Renal pelvis (tissue), 4 donors: Measurements from ENCODE around the gene CHN2. TPM values are rescaled to one million over a fixed set of nuclear protein-coding genes. Genes with fewer than 3 reads are reported as not detected.

Experiments used
- DNase-seq: peaks from one replicate; pipeline ENCODE4 v3.0.0-alpha.2; 2013
- polyA plus RNA-seq, 3 donors: library from polyadenylated mRNA; unstranded; fragments of 120-200 nt; gene quantifications; one replicate each; pipeline ENCODE4 v1.2.1, GENCODE V29; 2013; ENCODE audit not compliant: insufficient read length in 3 of 3

The CHN2 gene
- polyA plus RNA-seq, 3 donors: 14.7 to 17.7 (median 16.0) TPM

DNA sequence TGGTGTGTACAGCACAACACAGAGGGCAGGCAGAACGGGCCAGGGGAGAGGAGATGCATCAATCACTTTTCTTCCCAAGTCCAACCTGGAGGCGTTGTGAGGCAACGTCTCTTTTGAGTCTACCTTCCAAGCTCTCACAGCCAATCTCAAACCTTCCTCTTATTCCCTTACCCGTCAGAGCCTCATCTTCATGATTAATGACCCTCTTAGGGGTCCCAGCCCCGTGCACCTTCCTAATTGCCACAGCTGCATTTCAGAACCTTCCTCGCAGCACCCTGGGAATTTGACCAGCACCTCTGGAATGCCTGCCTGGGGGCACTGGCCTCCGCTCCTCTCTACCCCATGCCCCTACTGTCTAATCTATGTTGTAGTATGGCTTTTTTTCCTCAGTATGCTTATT, 199.7 kb downstream of the CHN2 start:
- DNase-seq: no peak

- DNase-seq: no peak
Observed at GRCh38 chr7:29396563-29396962, 202.0 kb downstream of the CHN2 start.

GRCh38 chr7:29397398-29397797, 202.8 kb downstream of the CHN2 start:
- DNase-seq: no peak

DNA sequence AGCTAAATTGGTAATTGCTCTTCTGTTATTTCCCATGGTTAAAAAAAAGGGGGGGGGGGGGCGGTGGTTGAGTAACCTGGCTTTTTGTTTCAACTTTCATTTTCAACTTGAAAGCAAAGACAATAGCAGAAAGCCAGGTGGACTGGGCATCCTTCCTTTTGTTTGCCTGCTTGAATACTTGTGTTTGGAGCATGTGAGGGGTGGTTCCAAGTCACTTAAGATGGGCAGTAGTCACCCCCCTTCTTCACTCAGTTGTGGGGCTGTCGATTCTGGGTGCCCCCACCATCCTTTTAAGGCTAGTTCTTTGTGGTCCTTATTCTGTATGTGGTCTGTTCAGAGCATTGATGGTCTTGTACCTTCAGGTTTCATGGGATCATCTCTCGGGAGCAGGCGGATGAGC, 203.4 kb downstream of the CHN2 start:
- DNase-seq: no peak

DNA sequence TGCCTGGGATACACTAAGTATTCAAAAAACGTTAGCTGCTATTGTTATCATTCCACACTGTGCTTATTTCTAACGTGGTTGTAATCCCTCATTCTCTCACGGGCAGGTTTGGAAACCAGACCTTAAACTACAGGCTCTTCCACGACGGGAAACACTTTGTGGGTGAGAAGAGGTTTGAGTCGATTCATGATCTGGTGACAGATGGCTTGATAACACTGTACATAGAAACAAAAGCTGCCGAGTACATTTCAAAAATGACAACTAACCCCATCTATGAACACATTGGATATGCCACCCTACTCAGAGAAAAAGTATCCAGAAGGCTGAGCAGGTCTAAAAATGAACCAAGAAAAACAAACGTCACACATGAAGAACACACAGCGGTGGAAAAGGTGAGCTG, 205.9 kb downstream of the CHN2 start:
- no peak for DNase-seq

GRCh38 chr7:29401769-29402168, 207.2 kb downstream of the CHN2 start:
- no peak for DNase-seq

- DNase-seq: no peak
Observed at GRCh38 chr7:29405891-29406290, 211.3 kb downstream of the CHN2 start.

DNA sequence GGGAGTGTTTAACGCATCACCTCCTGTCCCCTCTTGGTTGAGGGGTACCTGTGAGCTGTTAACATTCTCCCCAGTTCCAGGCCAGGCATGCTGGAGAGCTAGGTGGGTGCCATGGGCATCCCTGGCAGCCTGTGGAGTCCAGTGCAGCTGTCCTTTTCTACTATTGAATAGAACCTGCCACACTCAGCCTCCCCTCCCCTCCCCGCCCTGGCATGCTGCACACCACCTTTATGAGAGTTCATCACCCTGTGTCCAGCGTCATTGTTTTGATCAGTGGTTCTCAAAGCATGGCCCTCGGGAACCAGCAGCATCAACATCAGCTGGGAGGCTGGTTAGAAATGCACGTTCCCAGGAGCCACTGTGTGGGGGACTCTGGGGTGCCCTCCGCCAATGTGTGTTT, 211.8 kb downstream of the CHN2 start:
- no peak for DNase-seq

DNA sequence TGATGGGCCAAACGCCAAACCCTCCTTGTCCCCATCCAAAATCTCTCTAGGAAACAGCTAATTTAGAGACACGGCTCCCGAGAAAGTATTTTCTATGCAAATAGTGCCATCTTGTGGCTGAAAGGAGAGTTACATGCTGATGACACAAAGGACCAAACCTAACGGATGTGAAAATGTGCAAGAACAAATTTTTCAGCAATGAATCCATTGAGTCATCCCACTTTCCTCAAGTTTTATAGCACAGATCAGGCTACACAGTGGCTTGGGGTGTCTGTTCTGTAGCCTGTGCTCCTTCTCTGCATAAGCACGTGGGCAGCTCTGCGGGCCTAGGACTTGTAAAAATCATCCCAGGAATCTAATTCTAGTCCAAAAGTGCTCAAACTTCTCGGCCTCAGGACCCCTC, 214.3 kb downstream of the CHN2 start:
- peak; percentile 81 for DNase-seq

DNA sequence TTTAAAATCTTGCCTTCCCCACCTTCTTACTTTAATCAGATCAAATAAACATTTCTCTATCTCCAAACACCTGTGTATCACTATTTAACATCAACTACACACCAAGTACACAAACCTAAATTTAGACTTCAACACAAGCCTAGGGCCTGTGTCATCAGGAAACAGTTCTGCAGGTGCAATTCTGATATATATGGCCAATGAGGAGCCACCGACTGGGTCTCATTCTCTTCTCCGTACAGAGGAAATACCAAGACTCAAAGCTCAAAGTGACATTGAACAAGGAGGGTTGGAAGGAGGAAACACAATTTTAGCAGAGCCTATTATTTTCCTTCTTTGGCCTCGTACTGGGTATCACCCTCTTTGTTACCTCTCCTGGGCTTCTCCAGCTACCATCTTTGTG, 216.4 kb downstream of the CHN2 start:
- DNase-seq: no peak

GRCh38 chr7:29412912-29413311, 218.3 kb downstream of the CHN2 start:
- DNase-seq: peak; percentile 24

GRCh38 chr7:29413626-29414136, 219.1 kb downstream of the CHN2 start:
- DNase-seq: no peak

GRCh38 chr7:29414216-29414615, 219.6 kb downstream of the CHN2 start:
- DNase-seq: no peak

GRCh38 chr7:29415215-29415614, 220.6 kb downstream of the CHN2 start:
- no peak for DNase-seq

- no peak for DNase-seq
Observed at GRCh38 chr7:29416276-29416937, 221.8 kb downstream of the CHN2 start.

DNA sequence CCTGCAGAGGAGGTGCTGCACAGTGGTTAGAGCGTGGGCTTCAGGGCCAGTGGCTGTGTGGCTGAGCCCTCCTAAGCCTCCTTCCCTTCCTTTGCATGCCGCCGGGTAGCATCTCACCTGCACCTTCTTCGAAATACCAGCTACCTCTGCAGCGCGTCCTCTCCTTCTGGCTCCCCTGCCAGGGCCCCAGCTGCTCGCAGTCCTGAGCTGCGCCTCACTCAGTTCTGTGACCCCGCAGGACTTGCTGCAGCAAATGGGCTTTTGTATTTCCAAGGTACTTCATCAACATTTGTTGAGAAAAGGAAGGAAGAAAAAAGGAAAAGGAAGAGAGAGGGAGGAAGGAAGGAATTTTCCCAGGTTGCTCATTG, 222.3 kb downstream of the CHN2 start:
- no peak for DNase-seq

DNA sequence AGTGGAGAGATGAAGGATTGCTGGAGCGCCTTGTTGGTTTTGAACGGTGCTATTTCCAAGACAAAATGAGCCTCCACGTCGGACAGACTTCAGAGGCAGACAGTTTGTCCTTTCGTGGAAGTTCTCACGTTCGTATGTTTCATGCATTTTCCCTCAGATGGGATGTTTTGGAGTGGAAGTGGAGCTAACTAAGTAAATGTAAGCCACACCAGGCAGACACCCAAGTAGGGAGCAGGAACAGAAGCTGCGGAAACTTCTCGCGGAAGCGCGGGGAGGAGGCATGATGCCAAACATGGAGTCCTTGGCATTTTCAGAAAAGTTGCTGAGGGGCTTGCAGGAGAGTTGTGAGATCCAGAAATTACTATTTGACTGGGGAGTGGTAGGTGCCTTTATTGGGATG, 223.5 kb downstream of the CHN2 start:
- no peak for DNase-seq

GRCh38 chr7:29418651-29419050, 224.1 kb downstream of the CHN2 start:
- DNase-seq: no peak

GRCh38 chr7:29420011-29420410, 225.4 kb downstream of the CHN2 start:
- DNase-seq: no peak

GRCh38 chr7:29421010-29421956, 226.7 kb downstream of the CHN2 start:
- DNase-seq: no peak

- no peak for DNase-seq
Observed at GRCh38 chr7:29422829-29423228, 228.3 kb downstream of the CHN2 start.

GRCh38 chr7:29424295-29424983, 229.9 kb downstream of the CHN2 start:
- DNase-seq: no peak

DNA sequence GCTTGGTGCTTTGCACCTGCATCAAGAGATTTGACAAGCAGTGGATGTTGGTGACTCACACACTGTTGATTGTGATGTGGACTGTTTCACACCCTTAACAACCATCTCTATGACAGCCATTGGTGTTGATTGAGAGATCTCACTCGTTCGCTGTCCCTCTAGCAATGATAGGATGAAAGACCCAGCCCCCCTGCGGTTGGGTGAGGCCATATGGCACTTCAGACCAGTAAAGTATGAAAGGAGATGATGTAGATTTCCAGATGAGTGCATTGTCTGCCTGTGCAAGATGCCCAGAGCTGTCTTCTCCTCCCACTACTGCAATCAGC, 230.4 kb downstream of the CHN2 start:
- DNase-seq: no peak
